Occipital lobe (tissue), 2 donors: ENCODE results near the gene GLRB. TPM values are rescaled to one million over a fixed set of nuclear protein-coding genes. Genes with fewer than 3 reads are reported as not detected.
"Not testable (repeated sequence)": the region's sequence is repeated elsewhere in the genome, so short reads cannot be mapped to it uniquely, and the experiment has no call there.

Source experiments
- DNase-seq: peaks from one replicate; lab custom pipeline; 2025; lab: John Stamatoyannopoulos, UW
- total RNA-seq: library from RNA; depleted of rRNA; stranded (reverse); fragments of >200 nt; gene quantifications from one replicate; pipeline ENCODE4 v1.2.3, GENCODE V29; 2014

GLRB gene
- total RNA-seq, 1 donor from 2014 or later, result 51.5 TPM

GRCh38 chr4:157127571-157127970, 51.6 kb downstream of the GLRB start:
- DNase-seq, result no peak

- DNase-seq, result no peak
Measured at GRCh38 chr4:157128395-157128794, 52.4 kb downstream of the GLRB start.

DNA sequence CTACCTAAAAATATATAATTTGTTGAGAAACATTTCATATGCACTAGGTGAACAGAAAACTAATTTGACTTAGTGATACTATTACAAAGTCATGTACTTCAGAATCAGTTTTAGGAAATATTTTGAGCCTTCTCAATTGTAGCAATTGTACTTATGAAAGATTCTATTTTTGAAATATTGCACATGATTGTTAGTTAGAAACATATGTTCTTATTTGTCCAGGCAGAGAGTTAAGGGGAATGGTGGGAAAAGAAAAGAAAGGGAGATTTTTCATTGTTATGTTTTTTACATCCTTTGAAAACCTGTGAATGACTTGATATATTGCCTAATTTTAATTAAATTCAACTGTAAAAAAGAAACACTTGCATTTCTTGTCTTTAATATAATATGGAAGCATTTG, 66.0 kb downstream of the GLRB start:
- no peak for DNase-seq

DNA sequence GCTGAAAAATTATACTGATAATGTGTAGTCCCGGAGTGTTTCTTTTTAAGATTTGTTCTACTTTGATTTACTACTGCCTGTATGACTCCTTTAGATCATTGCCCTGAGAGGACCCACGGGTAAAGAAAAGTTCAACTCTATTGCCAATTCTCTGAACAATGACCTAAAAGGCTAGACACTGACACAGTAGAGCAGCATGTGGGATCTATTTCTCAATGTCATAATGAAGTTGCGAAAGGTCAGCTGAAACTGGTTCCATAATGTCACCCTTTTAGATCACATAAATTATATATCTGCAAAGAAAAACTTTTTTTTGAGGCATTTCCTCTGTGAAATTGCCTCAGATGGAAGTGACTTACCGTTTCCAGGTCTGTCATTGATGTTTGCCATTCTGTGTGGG, 67.4 kb downstream of the GLRB start:
- DNase-seq, result no peak

GRCh38 chr4:157151711-157152110, 75.8 kb downstream of the GLRB start:
- DNase-seq, result no peak

- no peak for DNase-seq
Measured at GRCh38 chr4:157165935-157166610, 90.1 kb downstream of the GLRB start.

DNA sequence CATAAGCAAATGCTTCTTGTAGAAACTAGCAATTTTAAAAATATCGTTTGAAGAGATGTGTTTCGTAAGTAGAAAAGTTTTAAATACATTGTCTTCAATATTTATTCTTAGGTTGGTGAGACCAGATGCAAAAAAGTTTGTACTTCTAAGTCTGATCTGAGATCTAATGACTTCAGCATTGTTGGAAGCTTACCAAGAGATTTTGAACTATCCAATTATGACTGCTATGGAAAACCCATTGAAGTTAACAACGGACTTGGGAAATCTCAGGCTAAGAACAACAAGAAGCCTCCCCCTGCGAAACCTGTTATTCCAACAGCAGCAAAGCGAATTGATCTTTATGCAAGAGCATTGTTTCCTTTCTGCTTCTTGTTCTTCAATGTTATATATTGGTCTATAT, 94.4 kb downstream of the GLRB start:
- no peak for DNase-seq

GRCh38 chr4:157172011-157172410, 96.1 kb downstream of the GLRB start:
- no peak for DNase-seq

DNA sequence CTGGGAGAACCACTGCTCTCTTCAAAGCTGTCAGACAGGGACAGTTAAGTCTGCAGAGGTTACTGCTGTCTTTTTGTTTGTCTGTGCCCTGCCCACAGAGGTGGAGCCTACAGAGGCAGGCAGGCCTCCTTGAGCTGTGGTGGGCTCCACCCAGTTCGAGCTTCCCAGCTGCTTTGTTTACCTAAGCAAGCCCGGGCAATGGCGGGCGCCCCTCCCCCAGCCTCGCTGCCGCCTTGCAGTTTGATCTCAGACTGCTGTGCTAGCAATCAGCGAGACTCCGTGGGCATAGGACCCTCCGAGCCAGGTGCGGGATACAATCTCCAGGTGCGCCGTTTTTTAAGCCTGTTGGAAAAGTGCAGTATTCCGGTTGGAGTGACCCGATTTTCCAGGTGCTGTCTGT, 104.3 kb downstream of the GLRB start:
- DNase-seq, result not testable (repeated sequence)

DNA sequence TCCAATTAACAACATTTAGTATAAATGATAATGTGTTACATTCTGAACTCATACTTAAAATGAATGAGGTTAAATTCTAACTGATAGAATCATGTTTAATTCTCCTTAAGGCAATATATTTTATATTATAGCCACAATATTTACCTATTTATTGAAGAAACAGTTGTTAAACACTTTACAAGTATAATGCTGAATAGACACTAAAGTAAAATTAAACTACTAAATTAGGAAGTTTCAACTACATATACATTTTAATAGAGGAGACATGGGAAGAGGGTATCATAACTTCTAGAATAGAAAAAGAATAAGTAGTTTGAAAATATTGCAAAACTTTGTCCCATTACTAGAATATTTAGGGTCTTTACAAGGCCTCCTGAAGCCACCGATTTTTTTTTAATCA, 108.3 kb downstream of the GLRB start:
- DNase-seq, result no peak

- no peak for DNase-seq
Measured at GRCh38 chr4:157185363-157185762, 109.4 kb downstream of the GLRB start.

DNA sequence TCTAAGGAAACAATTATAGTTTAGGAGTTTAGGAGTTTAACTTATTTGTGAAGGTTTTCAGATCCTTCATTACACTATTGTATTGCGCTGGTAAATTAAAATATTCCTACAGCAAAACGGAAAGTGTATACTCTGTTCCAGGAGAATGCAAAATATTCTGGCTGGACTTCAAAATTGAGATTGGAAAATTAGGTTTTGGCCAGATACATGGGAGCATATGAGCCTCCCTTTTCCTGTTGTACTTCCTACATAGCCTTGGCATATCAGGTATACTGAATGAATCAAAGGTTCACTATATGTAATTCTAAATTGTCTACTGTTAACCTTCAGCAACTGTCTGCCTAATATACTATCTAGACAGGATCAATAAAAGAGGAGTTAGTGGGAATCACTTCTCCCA, 119.4 kb downstream of the GLRB start:
- DNase-seq, result no peak

GRCh38 chr4:157196046-157196445, 120.1 kb downstream of the GLRB start:
- no peak for DNase-seq

- no peak for DNase-seq
Measured at GRCh38 chr4:157204634-157205244, 128.8 kb downstream of the GLRB start.

DNA sequence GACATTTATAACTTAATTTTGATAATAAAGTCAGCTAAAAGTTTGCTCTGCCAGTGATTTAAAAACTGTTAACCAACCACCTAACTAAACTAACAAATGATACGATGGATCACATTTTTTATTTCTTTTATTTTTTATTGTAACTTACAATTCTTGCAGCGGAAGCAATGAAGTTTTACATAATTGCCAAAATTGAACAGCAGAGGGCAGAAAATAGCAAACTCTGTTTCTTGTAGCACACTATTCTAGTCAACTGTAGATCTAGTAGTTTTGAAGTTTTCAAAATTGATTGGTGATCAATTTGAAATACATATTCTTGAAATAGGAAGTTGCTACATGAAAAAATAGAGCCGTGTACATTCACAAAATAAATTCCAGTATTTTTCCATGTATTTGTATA, 141.8 kb downstream of the GLRB start:
- no peak for DNase-seq

- DNase-seq, result no peak
Measured at GRCh38 chr4:157219711-157220370, 143.9 kb downstream of the GLRB start.

GRCh38 chr4:157220371-157220881, 144.5 kb downstream of the GLRB start, which contains the start of gene GRIA2:
TSS of gene GRIA2 (plus strand) at chr4:157220728. CDS start at chr4:157221043, 315 bp downstream.
- peak; percentile 82 for DNase-seq

DNA sequence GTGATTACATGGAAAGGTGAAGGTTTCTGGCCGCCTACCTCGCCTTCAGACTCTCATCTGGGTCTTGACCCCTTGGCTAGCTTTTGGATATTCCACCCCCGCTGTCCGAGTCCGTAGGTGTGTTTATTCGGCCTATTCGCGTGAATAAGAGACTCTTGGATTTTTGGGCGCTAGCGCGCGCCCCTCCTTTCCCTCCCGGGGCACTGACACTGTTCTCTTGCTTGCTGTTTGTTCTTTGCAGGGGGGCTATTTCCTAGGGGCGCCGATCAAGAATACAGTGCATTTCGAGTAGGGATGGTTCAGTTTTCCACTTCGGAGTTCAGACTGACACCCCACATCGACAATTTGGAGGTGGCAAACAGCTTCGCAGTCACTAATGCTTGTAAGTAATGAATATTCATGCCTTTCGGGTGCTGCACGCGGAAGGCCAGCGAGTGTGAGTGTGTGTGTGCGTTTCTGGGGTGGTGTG, 145.5 kb downstream of the GLRB start:
- DNase-seq, result no peak
